Urinary bladder (tissue), 4 donors: ENCODE results near the gene RNF13. TPM values are rescaled to one million over a fixed set of nuclear protein-coding genes. Genes with fewer than 3 reads are reported as not detected.
"Not testable (repeated sequence)": the region's sequence is repeated elsewhere in the genome, so short reads cannot be mapped to it uniquely, and the experiment has no call there.

Experiments
- DNase-seq: peaks from one replicate; pipeline ENCODE4 v3.0.0-alpha.2; 2015; ENCODE audit errors: extremely low spot score
- H3K27ac ChIP-seq: one replicate; pipeline ENCODE4 v1.5.1; 2013; ENCODE audit warnings: low read depth, mild to moderate bottlenecking, moderate library complexity
- H3K36me3 ChIP-seq: one replicate; pipeline ENCODE4 v1.6.1; 2013; ENCODE audit warnings: mild to moderate bottlenecking, moderate library complexity; ENCODE audit not compliant: insufficient read depth
- H3K4me1 ChIP-seq: one replicate; pipeline ENCODE4 v1.6.1; 2013; ENCODE audit warnings: mild to moderate bottlenecking, moderate library complexity; ENCODE audit not compliant: insufficient read depth
- H3K4me3 ChIP-seq: one replicate; pipeline ENCODE4 v1.5.1; 2013; ENCODE audit warnings: low read depth, low read length
- whole genome bisulfite sequencing: extraction: QIAGEN DNeasy Blood & Tissue Kit; methylation state at CpG from one replicate; pipeline ENCODE4 v1.1.7; 2013; 5-methylcytosine and 5-hydroxymethylcytosine counted together
- polyA plus RNA-seq: library from polyadenylated mRNA; stranded (reverse); fragments of 200-250 nt; gene quantifications from one replicate; pipeline ENCODE4 v1.2.3, GENCODE V29; 2013
- total RNA-seq: library from RNA; depleted of rRNA; stranded (reverse); fragments of >200 nt; gene quantifications from one replicate; pipeline ENCODE4 v1.2.3, GENCODE V29; 2014
- donor health status: healthy with polysubstance abuse.
- donor health status: healthy.

RNF13 gene
- total and polyA plus RNA-seq, 2 donors: 74.8 to 162 TPM

- Histone ChIP-seq H3K27ac (no peak overlapping the region), H3K36me3 (peaks cover 2% of the 10 kb centered on the region), H3K4me3 (no peak overlapping the region), H3K4me1 (no peaks in the 10 kb centered on the region)
- WGBS: 80% methylated on average over 3 of the region's 3 CpGs
- DNase-seq: no peak
These were observed 89.6 kb downstream of the RNF13 start for GRCh38 chr3:149902498-149903139.

- no peak for DNase-seq
- Histone ChIP-seq H3K4me1 (no peaks in the 10 kb centered on the region), H3K36me3 (peaks cover 2% of the 10 kb centered on the region), H3K27ac (no peak overlapping the region), H3K4me3 (no peak overlapping the region)
These were observed 93.0 kb downstream of the RNF13 start for GRCh38 chr3:149906036-149906435.

DNA sequence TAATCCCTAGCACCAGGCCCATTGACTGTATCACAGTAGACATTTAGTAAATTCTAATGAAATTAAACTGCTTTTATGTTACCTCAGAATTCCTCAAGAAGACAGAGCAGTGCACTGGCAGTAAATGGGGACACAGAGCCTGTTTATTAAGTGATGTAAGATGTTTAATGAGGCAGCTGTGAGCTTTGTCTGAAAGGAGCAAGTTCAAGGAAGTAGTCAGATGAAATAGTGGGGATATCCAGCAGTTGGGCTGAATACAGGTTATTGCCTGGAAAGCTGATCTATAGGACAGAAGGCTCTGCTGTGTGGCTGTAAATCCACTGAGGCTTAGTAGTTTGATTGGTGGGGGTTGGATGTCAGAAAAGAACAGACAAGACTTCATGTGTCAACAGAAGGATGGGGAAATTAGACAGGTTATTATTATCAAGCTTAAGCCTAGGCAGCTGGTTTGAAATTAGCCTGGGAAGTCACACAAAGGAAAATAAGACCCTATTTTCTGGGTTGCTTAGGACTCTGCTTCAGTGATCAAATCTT lies 95.5 kb downstream of the RNF13 start:
- Histone ChIP-seq H3K4me3 (no peak overlapping the region), H3K27ac (no peak overlapping the region), H3K4me1 (no peaks in the 10 kb centered on the region), H3K36me3 (peaks cover 2% of the 10 kb centered on the region)
- DNase-seq: no peak

- Histone ChIP-seq H3K4me3 (no peak overlapping the region), H3K27ac (no peak overlapping the region), H3K36me3 (no peaks in the 10 kb centered on the region), H3K4me1 (no peaks in the 10 kb centered on the region)
- DNase-seq: no peak
- WGBS: 88% methylated on average over 4 of the region's 4 CpGs
These were observed 96.9 kb downstream of the RNF13 start for GRCh38 chr3:149909923-149910322.

GRCh38 chr3:149917124-149917667 lies 104.2 kb downstream of the RNF13 start:
- no peak overlapping the region for H3K27ac ChIP-seq
- 88% methylated on average over 5 of the region's 5 CpGs for WGBS
- no peak overlapping the region for H3K4me3 ChIP-seq
- H3K36me3 ChIP-seq: no peaks in the 10 kb centered on the region
- no peak for DNase-seq
- no peaks in the 10 kb centered on the region for H3K4me1 ChIP-seq

- Histone ChIP-seq H3K4me3 (no peak overlapping the region), H3K27ac (no peak overlapping the region), H3K36me3 (no peaks in the 10 kb centered on the region), H3K4me1 (no peaks in the 10 kb centered on the region)
- DNase-seq: no peak
- WGBS: 98% methylated on average over 3 of the region's 3 CpGs
These were observed 106.5 kb downstream of the RNF13 start for GRCh38 chr3:149919509-149919908.

DNA sequence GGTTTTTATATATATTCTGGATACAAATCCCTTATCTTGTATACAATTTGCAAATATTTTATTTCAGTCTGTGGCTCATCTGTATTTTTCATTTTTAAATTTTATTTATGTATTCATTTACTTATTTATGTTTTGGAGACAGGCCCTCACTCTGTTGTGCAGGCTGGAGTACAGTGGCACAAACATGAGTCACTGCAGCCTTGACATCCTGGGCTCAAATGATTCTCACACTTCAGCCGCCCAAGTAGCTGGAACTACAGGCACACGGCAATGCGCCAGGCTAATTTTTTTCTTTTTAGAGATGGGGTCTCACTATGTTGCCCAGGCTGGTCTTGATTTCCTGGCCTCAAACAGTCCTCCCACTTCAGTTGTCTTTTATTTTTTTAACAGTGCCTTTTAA lies 107.1 kb downstream of the RNF13 start:
- no peak overlapping the region for H3K4me3 ChIP-seq
- WGBS: 95% methylated on average over 3 of the region's 3 CpGs
- DNase-seq: no peak
- H3K36me3 ChIP-seq: no peaks in the 10 kb centered on the region
- H3K27ac ChIP-seq: no peak overlapping the region
- no peaks in the 10 kb centered on the region for H3K4me1 ChIP-seq

- WGBS: 98% methylated on average over 1 of the region's 1 CpG
- DNase-seq: no peak
- H3K4me1 ChIP-seq: no peaks in the 10 kb centered on the region
- no peak overlapping the region for H3K4me3 ChIP-seq
- H3K27ac ChIP-seq: no peak overlapping the region
- no peaks in the 10 kb centered on the region for H3K36me3 ChIP-seq
These were observed 120.0 kb downstream of the RNF13 start for GRCh38 chr3:149933008-149933407.

DNA sequence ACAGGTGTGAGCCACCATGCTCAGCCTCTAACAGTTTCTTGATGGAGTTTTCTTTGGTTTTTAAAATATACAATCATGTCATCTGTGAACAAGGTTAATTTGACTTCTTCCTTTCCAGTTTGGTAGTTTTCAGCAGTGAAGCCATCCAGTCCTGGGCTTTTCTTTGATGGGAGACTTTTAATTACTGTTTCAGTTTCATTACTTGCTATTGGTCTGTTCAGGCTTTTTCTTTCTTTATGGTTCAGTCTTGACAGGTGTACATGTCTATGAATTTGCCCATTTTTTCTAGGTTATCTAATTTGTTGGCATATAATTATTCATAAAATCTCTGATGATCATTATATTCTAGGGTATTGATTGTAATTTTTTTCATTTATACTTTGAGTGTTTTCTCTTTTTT lies 120.8 kb downstream of the RNF13 start:
- no peak overlapping the region for H3K27ac ChIP-seq
- DNase-seq: no peak
- H3K4me3 ChIP-seq: no peak overlapping the region
- H3K4me1 ChIP-seq: no peaks in the 10 kb centered on the region
- H3K36me3 ChIP-seq: no peaks in the 10 kb centered on the region

DNA sequence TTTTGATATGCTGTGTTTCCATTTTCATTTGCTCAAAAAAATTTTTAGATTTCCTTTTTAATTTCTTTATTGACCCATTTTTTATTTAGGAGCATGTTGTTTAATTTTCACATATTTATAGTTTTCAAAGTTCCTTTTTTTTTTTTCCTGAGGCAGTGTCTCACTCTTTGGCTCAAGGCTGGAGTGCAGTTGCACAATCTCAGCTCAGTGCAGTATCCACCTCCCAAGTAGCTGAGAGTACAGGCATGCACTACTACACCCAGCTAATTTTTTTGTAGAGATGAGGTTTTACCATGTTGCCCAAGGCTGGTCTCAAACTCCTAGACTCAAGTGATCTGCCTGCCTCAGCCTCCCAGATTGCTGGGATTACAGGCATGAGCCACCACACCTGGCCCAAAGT lies 121.5 kb downstream of the RNF13 start:
- Histone ChIP-seq H3K36me3 (no peaks in the 10 kb centered on the region), H3K27ac (peak overlapping the region; percentile 50), H3K4me3 (no peak overlapping the region), H3K4me1 (no peaks in the 10 kb centered on the region)
- DNase-seq: no peak

DNA sequence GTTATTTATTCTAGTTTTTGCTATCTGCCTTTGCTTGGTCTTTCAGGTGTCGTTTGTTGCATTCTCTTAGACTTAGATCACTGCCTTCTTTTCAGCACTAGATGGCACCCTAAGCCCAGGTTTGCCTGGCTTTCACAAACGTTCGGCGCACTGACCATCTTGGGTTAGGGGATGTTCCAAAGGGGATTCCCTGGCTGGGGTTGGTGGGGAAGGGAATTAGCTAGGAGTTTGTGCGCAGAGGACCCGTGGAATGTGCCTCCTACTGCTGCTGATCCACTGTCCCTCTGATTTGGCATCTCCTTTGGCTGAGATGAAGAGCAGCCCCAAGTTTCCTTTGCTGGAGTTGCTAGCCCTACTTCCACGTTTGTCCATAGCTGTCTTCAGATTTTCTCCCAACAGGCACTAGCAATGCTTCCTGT lies 123.8 kb downstream of the RNF13 start:
- H3K4me3 ChIP-seq: no peak overlapping the region
- WGBS: 39% methylated on average over 7 of the region's 7 CpGs
- H3K4me1 ChIP-seq: no peaks in the 10 kb centered on the region
- no peak overlapping the region for H3K27ac ChIP-seq
- peaks cover 2% of the 10 kb centered on the region for H3K36me3 ChIP-seq
- peak; percentile 2 for DNase-seq

DNA sequence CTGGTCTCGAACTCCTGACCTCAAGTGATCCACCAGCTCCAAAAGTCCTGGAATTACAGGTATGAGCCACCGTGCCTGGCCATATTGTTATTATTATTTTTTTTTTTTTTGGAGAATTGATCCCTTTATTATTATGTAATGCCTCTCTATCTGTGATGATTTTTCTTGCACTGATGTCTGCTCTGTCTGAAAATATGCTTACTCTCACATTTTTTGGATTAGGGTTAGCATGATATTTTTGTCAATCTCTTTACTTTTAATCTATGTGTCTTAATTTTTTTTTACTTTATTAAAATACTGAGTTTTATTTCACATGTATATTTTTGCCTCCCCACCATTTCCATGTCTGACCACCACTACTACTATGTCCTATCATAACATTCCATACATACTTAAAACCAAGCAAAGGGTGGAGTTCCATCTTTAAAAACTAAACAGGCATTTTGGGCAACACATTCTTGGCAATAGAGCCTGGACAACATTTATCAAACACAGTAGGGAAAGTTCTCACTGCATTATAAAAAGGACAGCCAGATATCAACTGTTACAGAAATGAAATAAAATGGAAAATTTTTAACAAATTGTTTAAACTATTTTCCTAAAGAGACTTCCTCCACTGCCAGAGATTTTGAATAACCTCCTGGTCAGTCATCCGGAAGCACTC lies 125.5 kb downstream of the RNF13 start:
- DNase-seq, H3K4me1 ChIP-seq, H3K27ac ChIP-seq, H3K4me3 ChIP-seq, H3K36me3 ChIP-seq: not testable (repeated sequence)
- WGBS: 93% methylated on average over 3 of the region's 3 CpGs

- no peak for DNase-seq
- Histone ChIP-seq H3K4me3 (no peak overlapping the region), H3K4me1 (no peaks in the 10 kb centered on the region), H3K36me3 (peaks cover 2% of the 10 kb centered on the region), H3K27ac (no peak overlapping the region)
- WGBS: 96% methylated on average over 2 of the region's 2 CpGs
These were observed 128.2 kb downstream of the RNF13 start for GRCh38 chr3:149941186-149941585.

GRCh38 chr3:149941946-149942345 lies 128.9 kb downstream of the RNF13 start:
- 95% methylated on average over 1 of the region's 1 CpG for WGBS
- no peak overlapping the region for H3K4me3 ChIP-seq
- no peak for DNase-seq
- peaks cover 2% of the 10 kb centered on the region for H3K36me3 ChIP-seq
- no peaks in the 10 kb centered on the region for H3K4me1 ChIP-seq
- no peak overlapping the region for H3K27ac ChIP-seq
